Dedifferentiated amniotic fluid mesenchymal stem cell (primary cell): ENCODE results near the gene NRG3.

Experiments
- DNase-seq: peaks from one replicate; pipeline ENCODE4 v3.0.0-alpha.2; 2016; ENCODE audit errors: extremely low spot score

The NRG3 gene

DNA sequence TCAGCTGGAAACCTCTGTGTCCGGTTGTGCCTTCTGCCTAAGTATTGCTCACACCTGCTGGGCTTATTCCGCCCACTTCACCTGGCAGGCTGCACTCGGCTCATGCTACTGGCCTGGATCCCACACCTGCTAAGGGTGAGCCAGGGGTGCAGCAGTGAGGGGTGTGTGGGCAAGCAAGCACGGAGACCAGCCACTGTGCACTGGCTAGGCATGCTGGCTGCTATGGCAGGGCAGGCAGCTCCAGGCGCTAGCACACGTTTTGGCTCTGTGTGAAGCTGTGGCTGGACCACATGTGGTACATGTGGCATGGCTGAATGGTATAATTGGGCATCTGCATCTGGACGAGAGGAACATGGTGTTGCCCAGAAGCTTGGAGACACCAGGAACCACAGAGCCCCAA is 940.7 kb downstream of the NRG3 start:
- no peak for DNase-seq

DNA sequence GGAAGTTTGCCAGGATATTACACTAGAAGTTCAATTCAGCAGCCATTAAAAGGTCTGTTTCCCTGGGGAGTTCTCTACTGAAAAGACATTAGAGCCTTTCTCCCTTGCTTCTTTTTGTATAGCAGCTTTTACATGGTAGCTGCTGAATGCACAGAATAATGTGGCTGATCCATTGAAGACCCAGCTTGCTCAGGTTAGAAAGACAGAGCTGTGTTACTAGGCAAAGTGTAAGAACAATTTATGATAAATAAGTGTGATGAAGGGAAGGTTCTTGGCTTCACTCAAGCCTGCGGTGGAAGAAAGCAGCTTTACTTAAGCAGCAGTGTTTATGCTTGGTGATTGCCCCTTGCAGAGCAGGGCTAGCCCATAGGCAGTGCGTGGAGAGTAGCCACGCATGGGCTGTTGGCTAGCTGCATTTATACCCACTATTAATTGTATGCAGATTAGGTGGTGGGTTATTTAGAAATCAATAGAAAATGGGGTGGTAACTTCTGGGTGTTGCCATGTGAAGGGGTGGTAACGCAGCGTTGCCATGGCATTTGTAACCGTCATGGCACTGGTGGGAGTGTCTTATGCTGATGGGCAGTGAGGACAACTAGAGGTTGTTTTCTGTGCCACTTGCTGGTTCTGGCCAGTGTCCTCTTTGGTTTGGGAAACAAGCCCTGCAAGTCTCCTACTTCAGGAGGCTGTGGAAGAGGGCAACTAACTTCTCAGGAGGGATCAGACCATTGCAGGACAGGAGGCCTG is 942.9 kb downstream of the NRG3 start:
- no peak for DNase-seq

DNA sequence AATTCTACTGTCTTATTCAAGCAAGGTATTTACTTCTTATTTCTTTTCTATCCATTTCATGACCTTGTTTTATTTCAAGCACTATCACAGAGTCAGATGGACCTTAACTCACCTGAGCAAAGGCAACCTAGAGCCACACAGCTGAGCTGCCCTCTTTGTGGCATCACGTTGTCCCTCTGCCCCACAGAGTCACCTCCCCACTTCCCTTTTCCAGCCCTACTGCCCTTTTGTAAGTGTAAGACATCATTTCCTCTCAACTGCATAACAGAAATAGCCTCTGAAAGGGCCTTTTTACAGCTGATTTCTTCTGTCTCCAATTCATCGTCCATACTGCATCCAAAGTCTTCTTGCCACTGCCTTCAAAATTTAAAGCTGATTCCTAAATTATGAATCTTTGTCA is 946.0 kb downstream of the NRG3 start:
- no peak for DNase-seq

DNA sequence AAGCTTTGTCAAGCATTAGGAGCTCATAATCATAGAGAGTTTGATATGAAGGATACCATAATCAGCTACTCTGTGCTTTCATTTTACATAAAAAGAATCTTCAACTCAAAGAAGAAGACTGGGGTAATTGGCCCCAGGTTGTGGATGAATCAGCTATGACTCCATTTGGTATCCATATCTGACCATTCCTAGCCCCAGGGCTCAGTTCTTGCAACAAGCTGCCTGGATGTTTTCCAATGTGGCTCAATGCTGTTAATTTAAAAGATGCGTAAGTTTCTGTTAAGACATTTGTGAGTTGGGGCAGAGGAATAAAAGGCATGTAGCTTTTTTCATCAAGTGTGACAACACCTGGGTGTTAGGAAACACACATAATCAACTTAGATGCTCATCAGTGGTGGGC is 951.1 kb downstream of the NRG3 start:
- peak; percentile 72 for DNase-seq

DNA sequence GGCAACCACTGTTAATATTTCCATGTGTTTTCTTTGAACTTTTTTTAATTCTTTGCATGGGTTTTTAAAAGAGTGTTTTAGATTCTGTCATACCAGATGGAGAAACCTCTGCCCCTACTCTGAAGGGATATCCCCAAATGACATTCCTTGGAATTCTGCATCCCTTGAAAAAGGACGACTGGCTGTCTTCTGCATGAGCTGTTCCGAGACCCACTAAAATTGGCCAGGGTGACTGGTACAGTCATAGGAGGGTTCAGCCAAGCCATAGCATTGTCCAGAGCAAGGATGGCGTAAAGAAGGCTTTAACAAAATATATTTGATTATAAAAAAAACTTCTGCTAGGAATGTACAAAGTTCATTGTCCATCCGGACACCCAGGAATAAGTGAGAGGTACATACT is 952.9 kb downstream of the NRG3 start:
- DNase-seq = no peak

DNA sequence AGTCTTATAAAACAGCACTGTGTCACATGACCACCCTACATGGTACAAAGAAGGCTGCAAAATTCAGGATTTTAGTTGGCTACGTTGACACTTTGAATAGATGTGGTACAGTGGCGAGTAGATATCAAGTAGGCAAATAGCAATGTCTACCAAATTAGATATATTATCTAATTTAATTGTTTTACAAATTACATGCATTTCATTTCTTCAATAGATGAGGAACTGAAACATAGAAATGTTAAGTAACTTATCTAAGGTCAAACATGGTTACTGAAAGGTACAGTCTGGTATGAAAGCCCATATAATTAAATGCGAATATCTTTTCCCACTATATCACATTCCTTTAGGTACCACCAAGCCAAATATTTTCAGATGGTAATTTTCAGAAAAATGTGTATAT is 972.2 kb downstream of the NRG3 start:
- DNase-seq = no peak

DNA sequence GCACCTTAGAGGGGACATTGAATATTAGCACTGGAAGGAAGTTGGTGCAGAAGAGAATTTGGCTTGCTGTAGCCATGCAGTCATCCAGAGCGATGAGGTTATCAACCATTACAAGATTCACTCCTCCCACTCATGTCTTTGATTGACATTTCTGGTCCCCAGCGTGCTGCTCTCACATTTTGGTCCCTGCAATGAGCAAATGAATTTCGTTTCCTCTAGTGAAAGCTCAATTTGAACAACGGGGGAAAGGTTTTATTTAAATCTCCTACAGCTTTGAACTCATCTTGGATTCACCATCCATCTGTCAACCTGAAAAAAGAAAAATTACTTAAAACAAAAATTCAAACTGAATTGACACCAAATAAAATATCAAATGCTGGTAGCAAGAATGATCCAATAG is 975.2 kb downstream of the NRG3 start:
- DNase-seq = no peak

DNA sequence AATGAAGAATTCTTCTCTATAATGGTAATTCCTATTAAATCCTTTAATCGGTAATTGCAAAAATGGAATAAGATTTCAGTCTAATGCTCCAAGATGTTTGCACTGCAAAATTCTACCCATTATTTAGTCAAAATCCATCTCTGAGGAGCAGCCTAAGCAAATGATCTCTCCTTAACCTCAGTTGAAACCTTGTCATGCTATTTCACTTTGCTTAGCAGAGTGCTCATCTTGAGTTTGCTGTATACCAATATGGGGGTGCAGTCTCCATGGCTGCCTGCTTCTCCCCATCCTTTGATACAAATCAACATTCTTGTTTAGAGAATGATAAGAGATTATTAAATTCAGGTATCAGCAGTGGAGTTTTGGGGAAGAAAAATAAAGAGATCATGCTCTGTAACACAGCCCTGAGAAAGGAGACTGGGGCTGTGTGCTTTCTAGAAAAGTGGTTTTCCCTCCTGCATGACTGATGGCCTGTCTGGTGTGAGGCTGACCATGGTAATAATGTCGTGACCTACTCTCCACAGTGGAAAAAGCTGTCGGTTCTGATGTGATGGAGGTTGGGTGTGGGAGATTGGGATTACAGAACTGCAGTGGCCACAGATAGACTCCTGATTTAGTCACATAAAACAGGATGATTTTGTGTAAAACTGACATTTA is 982.1 kb downstream of the NRG3 start:
- no peak for DNase-seq

DNA sequence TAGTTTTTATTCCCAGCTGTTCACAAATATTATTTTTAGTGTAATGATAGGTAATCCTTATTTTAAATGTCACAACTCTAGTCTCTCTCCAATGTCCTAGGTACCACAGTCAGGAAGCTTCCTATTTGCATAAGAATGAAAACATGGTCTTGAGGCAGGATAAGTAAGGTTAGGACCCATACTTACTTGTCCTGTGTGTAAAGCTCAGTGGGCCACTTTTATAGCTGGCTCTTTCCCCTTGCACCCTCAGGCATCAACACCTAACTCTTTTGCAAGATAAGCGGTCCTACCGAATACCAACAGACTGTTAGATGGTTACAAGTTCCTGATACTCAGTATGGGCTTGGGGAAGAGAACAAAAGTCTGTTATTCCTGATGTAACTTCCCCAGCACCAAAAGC is 986.9 kb downstream of the NRG3 start:
- DNase-seq = no peak

DNA sequence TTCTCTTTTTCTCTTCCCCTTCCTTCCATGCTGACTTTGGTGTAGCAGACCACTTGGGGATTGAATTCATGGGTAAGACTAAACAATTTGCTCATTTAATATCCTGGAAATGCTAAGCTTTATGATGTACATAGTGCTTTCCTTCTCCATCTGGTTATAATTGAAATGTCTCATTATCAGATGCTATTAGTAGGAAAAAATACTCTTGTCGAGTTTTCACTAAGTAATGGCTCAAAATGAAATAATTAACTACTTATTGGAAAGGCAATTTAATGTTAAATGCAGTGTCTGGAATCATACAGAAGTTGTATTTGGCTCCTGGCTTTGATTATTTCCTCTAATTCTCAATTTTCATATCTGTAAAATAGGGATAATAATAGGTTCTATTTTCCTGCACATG is 990.4 kb downstream of the NRG3 start:
- no peak for DNase-seq

DNA sequence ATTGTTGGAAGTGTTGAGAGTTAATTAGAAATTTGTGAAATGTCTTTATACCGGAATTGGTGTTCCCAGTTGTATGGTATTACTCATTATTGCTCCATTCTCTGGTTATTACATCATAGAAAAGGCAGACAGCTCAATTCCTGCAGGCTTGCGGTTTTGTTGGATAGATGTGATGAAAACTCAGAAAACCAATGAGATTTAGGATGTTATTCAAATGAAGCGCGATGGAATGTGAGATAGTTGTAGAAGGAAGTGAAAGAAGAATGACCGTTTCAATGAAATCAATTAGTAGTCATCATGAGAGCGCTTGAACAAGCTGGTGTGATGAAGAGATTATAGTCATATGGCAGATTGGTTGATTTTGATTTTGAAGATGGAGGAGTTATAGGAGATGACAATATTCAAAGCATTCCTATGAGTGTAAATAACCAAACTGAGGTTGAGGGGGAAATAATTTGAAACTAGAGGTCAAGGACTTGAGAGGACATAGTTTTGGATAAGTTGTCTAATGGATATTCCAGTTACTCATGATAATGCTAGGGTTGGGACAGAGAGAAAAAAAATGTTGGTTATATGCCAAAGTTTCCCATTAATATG is 991.5 kb downstream of the NRG3 start:
- no peak for DNase-seq

DNA sequence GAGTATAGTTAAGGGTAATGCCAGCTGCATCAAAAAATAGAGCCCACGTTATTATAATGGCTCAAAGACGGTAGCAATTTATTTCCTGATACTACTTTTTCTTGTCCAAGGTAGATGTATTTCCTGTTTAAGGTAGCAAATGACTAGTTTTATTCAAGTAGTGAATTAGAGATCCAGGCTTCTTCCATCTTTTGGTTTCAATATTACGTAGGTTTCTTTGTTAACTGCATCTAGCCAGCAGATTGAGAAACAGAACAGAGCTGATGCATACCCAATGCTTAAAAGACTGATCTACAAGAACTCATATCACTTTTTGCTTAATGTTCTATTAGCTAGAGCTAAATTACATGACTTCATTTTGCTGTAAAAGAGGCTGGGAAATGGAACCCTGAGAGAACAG is 992.1 kb downstream of the NRG3 start:
- no peak for DNase-seq

DNA sequence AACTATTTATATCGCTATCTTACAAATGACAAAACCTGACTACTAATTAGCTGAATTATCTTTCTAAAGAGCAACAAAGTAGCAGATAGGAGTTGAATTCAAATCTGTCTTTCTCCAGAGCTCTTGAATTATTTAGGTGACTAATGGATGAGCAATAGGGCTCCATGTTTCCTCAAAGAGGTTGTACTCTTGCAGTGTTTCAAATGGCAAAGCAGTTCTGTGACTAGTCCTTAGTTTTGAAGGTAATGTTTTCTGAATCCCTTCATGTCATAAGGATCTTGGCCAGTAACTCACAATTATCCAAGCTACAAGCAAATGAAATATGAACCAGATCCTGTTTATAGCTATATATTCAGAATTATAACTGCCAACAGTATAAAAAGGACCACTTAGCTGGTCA is 999.7 kb downstream of the NRG3 start:
- no peak for DNase-seq

DNA sequence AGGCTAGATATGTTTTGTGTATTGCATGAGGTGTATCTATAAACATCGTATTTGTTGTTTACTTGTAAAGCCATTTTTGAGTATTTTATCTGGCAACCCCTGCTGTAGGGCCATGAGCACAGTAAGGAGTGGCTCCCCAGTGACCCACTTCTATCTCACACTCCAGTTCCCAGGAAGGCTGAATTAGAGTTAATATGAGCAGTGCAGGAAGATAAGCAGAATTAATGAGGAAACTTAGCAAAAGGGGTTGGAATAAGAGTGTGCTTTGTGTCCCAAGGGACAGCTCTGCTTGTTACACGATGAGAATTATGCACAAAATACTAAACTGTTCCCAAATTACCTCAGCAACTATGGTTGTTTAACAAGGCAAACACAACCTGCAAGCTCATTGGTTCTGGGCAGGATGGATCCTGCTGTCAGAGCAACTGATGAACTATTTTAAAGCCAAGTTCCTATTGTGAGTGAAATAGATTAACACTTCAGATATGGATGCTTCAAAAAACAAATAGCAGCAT is 1005.8 kb downstream of the NRG3 start:
- no peak for DNase-seq

DNA sequence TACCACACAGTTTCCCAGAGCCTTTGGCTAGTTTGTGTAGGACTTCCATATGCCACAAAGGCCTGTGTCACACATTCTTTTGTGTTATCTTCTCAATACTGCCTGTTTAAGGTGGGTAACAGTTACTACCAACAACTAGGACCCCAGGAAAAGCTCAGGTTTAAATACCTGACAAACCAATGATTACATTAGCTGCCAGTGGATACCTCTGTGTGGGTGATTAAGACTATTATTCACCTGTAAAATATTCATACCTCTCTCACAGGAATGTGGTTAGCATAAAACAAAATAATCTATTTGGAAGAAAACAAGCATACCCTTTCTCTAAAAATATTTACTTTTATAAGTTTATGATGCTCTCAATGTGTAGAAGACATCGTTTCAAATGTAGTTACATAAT is 1007.7 kb downstream of the NRG3 start:
- DNase-seq = no peak

DNA sequence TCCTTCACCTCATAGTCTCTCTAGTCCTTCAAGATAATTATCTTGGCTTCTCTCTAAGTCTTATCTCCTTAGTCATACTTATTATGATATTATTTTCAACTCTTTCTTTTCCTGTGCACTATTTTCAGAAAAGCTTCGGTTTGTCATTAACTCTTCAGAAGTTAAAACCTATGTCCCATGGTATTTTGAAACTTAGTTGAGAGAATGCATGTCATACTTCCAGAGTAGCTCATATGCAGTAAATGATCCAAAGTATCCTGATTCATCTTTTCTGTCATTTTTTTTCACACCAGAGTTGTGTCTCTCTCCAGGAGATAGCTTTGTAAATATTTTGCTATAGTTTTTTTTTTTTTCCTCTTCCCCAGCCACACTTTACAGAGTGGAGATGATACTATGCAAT is 1008.6 kb downstream of the NRG3 start:
- DNase-seq = no peak

DNA sequence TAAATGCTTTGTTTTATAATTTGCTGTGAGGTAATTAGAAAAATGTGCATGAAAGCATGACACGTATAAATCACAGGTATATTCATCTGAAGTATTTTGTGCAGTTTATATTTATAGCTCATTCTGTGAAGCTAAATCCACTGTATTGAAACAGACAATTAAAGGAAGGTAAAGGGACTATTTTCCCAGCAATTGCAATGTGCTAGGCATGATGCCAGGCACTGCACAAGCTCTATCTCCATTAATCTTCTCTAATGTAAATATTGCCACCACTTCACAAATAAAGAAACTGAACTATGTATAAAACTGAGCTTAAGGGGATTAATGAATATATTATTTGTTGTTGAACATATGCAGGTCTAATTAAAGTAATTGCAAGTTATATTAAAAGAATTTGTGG is 1012.5 kb downstream of the NRG3 start:
- DNase-seq = no peak

DNA sequence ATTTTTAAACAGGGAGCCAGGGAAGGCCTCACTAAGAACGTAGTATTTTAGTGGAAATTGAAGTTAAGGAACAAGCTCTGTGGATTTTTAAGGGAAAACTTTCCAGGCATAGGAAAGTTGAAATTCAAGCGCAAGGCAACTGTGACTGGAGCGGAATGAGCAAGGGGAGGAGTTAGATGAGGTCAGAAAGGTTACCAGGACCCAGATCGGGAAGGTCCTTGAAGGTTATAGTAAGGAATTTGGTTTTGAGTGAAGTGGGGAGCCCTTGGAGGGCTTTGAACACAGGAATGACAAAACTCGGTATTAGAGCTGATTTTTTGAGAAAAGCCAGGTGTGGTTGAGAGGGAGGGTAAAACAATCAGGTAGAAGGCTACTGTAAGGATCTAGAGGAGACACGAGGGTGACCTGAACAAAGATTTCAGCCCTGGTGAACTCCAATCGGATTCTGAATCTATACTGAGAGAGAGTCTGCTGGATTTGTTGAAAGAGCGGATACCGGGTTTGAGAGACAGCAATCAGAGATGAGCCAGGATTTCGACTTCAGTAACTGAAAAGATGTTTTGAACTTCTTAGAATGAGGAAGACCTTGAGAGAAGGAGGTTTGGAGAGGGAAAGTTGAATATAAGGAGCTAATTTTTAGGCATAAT is 1013.9 kb downstream of the NRG3 start:
- DNase-seq = no peak

DNA sequence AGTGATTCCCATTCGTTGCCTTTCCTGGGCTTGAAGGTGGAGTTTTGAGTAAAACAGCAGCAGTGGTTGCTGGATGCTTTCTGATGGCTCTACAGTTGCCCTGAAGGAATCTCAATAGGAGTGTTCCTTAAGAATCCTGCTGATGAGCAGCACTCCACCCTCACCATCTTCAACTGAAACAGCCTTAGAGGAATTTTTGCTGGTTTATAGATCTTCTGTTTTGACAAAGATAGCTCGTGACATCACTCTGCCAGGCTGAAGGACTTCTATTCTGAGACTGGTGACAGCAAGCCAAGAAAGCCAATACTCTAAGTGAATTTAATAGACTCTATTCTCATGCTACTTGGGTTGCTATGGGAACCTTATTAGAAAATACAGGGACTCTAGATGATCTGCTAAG is 1014.7 kb downstream of the NRG3 start:
- no peak for DNase-seq

DNA sequence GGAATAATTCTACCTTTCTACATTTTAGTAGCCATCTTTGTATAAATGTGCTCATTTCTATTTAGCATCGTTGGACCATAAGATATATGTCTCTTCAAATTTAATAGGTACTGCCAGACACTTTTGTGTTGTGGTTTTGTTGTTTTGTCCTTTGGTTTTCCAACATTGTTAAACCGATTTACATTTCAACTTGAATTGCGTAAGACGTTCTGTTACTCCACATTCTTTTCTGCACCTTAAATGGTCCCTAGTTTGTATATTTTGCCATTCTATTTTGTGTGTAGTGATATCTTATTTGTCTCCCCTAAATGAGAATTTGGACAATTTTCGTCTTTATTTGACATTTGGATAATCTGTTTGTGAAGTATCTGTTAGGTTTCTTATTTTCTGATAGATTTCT is 1015.6 kb downstream of the NRG3 start:
- DNase-seq = no peak

DNA sequence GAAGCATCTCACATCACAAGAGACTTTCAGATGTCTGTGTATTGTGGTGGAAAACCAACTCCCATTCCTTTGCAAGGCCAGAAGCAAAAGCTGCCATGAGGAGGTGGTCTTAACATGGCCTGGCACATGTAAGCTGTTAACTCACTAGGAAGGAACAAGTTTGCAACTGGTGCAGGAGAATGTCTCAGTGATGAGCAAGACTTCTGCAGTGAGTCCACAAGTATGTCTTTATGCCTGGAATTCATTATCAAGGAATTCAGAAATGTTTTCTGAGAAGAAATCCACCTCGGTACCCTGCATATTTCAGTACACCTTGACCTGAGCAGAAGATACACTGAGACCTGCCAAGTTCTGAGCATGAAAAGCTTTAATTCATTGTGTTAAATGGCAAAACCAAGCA is 1033.1 kb downstream of the NRG3 start:
- no peak for DNase-seq

DNA sequence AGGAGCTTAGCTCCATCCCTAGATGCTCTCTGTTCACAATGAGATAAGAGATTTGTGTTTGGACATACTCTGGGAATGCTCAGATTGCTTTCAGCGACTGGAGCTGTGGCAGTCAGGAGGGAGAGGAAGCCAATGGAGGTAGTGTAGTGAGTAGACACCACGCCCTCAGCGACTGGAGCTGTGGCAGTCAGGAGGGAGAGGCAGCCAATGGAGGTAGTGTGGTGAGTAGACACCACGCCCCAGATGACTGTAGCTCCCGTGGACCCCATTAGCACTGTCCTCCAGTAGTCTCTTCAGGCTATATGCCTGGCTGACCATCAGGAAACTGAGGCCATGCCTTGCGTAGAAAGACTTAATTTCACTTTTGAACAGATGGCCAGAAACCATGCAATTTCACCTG is 1033.8 kb downstream of the NRG3 start:
- DNase-seq = no peak

DNA sequence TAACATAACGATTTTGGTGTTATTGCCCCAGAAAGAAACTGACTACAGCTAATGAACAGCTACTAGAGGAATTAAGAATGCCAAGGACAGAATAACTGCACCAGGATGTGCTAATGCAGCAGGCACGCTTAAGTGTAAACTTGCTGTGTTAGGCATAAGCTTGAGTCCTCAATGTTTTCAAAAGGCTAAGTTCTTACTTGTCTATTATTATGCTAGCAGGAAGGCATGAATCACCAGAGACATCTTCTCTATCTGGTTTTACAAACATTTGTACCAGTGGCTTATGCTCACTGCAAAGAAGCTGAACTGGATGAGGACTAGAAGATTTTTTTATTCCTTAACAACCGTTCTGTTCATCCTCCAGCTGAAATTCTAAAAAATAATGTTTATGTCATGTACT is 1035.3 kb downstream of the NRG3 start:
- DNase-seq = no peak
